Fibroblast of the aortic adventitia (primary cell): ENCODE measurements around the gene FKBP1A. TPM values are rescaled to one million over a fixed set of nuclear protein-coding genes. Genes with fewer than 3 reads are reported as not detected.
"Not testable (repeated sequence)": the region's sequence is repeated elsewhere in the genome, so short reads cannot be mapped to it uniquely, and the experiment has no call there.

Experiments used
- DNase-seq: peaks from one replicate; pipeline ENCODE4 v3.0.0-alpha.2; 2010; ENCODE audit warnings: low read depth
- H3K4me3 ChIP-seq: 2 replicates; pipeline ENCODE4 v1.5.1; 2011; ENCODE audit warnings: low read depth, mild to moderate bottlenecking, control low read depth, low read length, moderate library complexity
- CTCF ChIP-seq: IDR thresholded peaks from 2 replicates; pipeline ENCODE4 v1.5.1; 2011; ENCODE audit warnings: mild to moderate bottlenecking, low read length, control low read depth, inconsistent platforms; ENCODE audit not compliant: insufficient read depth
- total RNA-seq: library from RNA; depleted of rRNA; stranded (reverse); fragments of >200 nt; gene quantifications from 2 replicates; pipeline ENCODE4 v1.2.3, GENCODE V29; 2012; ENCODE audit warnings: low replicate concordance

The FKBP1A gene
- total RNA-seq, 1 donor, result 200 TPM

GRCh38 chr20:1405801-1406200 is 12.9 kb upstream of the FKBP1A start:
- TF ChIP-seq CTCF, result no peak
- H3K4me3 ChIP-seq, result no peak overlapping the region

GRCh38 chr20:1403624-1404023 is 10.8 kb upstream of the FKBP1A start:
- DNase-seq, result no peak
- no peak for TF ChIP-seq CTCF
- H3K4me3 ChIP-seq, result no peak overlapping the region

More at GRCh38 chr20:1405801-1406200, 12.9 kb upstream of the FKBP1A start:
- DNase-seq, result no peak

GRCh38 chr20:1402149-1402548 is 9.3 kb upstream of the FKBP1A start:
- no peak overlapping the region for H3K4me3 ChIP-seq
- peak; percentile 56 for DNase-seq
- no peak for TF ChIP-seq CTCF

- no peak overlapping the region for H3K4me3 ChIP-seq
- no peak for TF ChIP-seq CTCF
- DNase-seq, result no peak
Measured at GRCh38 chr20:1401451-1401907, 8.6 kb upstream of the FKBP1A start.

- not testable (repeated sequence) for H3K4me3 ChIP-seq, DNase-seq
Measured at GRCh38 chr20:1399678-1400366, 7.0 kb upstream of the FKBP1A start.

GRCh38 chr20:1398185-1398584 is 5.3 kb upstream of the FKBP1A start:
- not testable (repeated sequence) for DNase-seq, H3K4me3 ChIP-seq

- TF ChIP-seq CTCF, result peak; percentile 44
- DNase-seq, result peak; percentile 58
- H3K4me3 ChIP-seq, result no peak overlapping the region
Measured at GRCh38 chr20:1397710-1398109, 4.9 kb upstream of the FKBP1A start.

- no peak for DNase-seq
- H3K4me3 ChIP-seq, result no peak overlapping the region
- TF ChIP-seq CTCF, result no peak
Measured at GRCh38 chr20:1396702-1397101, 3.8 kb upstream of the FKBP1A start.
